Measurements from ENCODE around the gene PKHD1.

PKHD1 gene

GRCh38 chr6:51892750-51893149 is 194.7 kb downstream of the PKHD1 start:
- DNase-seq (ENCODE audit: low read depth): no peak
- TF ChIP-seq CTCF (conservative IDR thresholded peaks at IDR 0.05; ENCODE audit: control insufficient read depth, insufficient read depth, low read depth, low read length): no peak
- no peak overlapping the region for H3K4me3 ChIP-seq (ENCODE audit: control insufficient read depth, low read depth, low read length)

- no peak for TF ChIP-seq CTCF (conservative IDR thresholded peaks at IDR 0.05; ENCODE audit: control insufficient read depth, insufficient read depth, low read depth, low read length)
- no peak for DNase-seq (ENCODE audit: low read depth)
- H3K4me3 ChIP-seq (ENCODE audit: control insufficient read depth, low read depth, low read length): no peak overlapping the region
Measured at GRCh38 chr6:51892339-51892738, 195.1 kb downstream of the PKHD1 start.

- H3K4me3 ChIP-seq (ENCODE audit: control insufficient read depth, low read depth, low read length): no peak overlapping the region
- TF ChIP-seq CTCF (conservative IDR thresholded peaks at IDR 0.05; ENCODE audit: control insufficient read depth, insufficient read depth, low read depth, low read length): no peak
- DNase-seq (ENCODE audit: low read depth): no peak
Measured at GRCh38 chr6:51891784-51892183, 195.6 kb downstream of the PKHD1 start.

- DNase-seq (ENCODE audit: low read depth): no peak
- no peak for TF ChIP-seq CTCF (conservative IDR thresholded peaks at IDR 0.05; ENCODE audit: control insufficient read depth, insufficient read depth, low read depth, low read length)
- no peak overlapping the region for H3K4me3 ChIP-seq (ENCODE audit: control insufficient read depth, low read depth, low read length)
Measured at GRCh38 chr6:51887859-51888258, 199.6 kb downstream of the PKHD1 start.

GRCh38 chr6:51885957-51886356 is 201.5 kb downstream of the PKHD1 start:
- H3K4me3 ChIP-seq (ENCODE audit: control insufficient read depth, low read depth, low read length): no peak overlapping the region
- no peak for TF ChIP-seq CTCF (conservative IDR thresholded peaks at IDR 0.05; ENCODE audit: control insufficient read depth, insufficient read depth, low read depth, low read length)
- no peak for DNase-seq (ENCODE audit: low read depth)

- no peak for TF ChIP-seq CTCF (conservative IDR thresholded peaks at IDR 0.05; ENCODE audit: control insufficient read depth, insufficient read depth, low read depth, low read length)
- DNase-seq (ENCODE audit: low read depth): no peak
- H3K4me3 ChIP-seq (ENCODE audit: control insufficient read depth, low read depth, low read length): no peak overlapping the region
Measured at GRCh38 chr6:51868591-51869355, 218.6 kb downstream of the PKHD1 start.

Measured in fibroblast of mammary gland (primary cell).